Nucleus accumbens (tissue), 56 donors: ENCODE data around the gene RIMKLA.

Experiments
- DNase-seq, 56 donors: peaks; one replicate each; lab custom pipeline; 2025; lab: John Stamatoyannopoulos, UW

Gene RIMKLA

DNA sequence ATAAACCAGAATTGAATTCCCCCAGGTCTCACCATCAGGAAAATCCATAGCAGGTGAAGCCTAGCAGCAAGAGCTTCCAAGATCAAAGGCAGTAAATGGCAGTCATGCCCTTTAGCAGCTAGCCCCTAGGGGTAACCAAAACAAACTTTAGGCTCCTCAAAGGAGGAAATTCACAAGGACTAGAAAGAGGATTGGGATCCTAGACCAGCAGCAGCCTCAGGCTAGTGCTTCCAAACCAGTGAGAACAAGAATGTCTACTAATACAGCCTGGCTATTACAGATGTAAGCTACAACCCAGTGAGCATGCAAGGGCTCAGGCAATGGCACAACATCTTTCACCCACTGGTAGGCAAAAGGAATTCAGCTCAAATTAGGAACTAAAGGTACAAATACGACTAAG lies 11.1 kb upstream of the RIMKLA start:
- DNase-seq = no peak

DNA sequence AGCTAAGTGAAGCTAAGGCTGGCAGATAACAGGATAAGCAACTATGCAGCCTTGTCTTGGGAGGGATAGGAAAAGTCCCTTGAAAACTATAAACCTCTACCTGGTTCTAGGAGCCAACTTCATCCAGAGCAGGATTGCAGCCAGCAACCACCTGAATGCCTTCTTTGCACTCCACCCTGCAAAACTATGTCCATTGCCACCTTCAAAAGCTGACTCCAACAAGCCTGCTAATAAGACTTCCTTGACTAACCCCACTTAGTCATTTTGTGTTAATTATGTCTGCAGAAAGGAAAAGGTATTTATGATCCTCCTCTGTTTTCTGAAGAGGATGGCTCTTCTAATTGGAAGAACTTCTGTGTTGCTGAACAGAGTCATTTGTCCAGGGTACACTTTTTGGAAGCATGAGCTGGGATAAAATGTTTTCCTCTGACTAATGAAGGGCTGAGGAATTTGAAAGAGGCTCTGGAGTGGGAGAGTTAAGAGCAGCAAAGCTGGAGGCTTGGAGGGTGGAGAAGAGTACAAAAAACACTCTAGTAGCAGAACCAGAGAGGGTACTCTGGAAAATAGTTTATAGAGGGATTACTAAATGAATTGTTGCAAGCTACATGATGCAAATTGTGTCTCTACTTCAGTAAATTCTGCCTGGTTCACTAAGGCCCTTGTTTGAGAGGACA lies 9.6 kb upstream of the RIMKLA start:
- no peak for DNase-seq

DNA sequence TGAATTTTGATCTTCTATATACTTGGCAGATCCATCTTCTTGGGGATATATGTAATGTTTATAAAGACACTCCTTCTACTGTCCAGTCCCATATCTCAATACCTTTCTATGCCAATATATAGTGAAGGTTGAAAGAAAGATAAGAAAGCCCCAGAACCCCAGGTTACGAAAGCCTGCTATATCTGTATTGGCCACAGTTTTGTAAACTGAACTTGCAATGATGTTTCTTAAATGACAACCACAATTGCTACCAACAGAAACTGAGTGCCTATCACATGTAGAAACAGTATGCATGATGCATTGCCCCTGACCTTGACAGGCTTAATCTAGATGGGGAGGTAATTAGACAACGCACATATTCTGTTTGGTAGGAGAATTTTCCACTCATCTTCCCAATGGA lies 7.8 kb upstream of the RIMKLA start:
- no peak for DNase-seq

DNA sequence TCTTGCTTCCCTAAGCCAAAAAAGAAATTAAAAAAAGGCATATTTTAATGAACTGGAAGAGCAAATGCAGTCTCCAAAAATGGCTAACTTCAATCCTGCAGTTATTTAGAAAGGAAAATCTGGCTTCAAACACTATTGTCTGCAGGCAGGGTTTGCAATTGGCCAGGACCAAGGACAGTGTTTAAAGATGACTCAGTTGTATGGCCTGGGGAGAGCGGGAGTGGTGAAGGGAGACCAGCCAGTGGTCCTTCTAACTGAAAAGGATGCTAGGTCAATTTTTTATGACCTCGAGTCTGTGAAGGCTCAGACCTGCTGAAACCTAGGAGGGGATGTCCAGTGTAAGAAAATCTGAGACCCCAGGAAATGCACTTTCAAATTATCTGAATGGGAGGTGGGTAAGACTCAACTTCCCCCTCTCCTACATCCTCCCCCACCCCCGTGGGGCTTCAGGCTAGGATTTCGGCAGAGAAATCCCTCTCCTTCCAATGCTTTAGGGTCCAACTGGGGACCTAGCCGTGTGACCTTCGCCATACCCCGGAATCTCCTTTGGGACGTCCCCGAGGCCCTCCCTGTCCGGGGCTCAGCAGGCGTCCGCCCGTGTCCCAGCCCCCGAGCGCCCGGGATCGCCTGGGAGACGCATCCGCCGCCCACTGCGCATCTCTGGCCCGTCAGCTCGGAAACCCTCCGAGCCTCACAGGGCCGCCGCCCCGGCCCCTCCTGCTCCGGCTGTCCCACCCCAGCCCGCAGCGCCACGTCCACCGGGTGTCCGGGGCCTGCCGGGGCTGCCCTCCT lies 602 bp upstream of the RIMKLA start:
- peak in 10 of 56 donors; percentile 11 to 59 (median 34) for DNase-seq

DNA sequence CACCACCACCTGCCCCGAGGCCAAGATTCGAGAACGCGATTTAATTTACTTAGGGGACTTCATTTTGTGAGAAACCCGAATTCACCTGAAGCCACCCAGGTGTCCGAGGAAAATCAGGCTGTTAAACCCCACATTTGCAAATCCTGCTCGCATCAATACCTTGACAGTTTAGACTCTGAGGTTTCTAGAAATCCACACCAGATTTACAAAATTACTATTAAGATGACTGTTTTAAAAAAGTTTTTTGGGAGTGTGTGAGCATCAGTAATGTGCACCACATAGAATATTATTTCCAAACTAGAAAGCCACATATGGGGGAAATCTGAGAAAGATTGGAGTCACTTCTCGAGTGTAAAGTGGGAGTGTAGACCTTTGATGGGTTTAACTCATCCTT lies 685 bp downstream of the RIMKLA start:
- no peak for DNase-seq

DNA sequence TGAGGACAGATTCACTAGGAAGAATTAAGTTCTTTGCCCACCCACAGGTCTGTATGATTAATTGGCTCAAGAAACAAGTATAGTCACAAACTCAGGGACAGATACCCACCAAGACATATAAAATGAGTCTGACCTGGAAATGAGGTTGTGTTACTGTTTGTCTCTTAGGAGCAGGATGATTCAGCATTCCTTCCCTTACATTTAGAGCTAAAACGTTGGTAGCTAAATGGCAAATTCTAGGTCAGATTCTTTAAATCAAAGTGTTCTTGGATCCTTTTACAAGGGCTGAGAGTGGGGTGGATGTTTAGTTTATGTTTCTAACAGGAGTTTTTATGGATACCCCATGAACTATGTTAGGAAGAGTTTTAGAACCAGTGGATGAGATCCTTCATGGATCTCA lies 4.7 kb downstream of the RIMKLA start:
- no peak for DNase-seq

DNA sequence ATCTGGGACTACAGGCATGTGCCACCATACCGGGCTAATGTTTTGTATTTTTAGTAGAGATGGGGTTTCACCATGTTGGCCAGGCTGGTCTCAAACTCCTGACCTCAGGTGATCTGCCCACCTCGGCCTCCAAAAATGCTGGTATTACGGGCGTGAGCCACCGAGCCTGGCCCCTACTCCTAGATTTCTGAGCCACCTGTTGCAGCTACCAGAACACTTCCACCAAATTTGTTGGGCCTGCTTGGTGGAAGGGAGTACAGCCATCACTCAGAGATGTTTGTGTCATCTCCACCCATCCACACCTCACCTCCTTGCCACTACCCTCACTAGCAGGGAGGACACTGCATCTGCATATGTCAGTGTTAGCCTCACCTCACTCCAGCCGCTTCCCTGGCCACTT lies 5.5 kb downstream of the RIMKLA start:
- no peak for DNase-seq

DNA sequence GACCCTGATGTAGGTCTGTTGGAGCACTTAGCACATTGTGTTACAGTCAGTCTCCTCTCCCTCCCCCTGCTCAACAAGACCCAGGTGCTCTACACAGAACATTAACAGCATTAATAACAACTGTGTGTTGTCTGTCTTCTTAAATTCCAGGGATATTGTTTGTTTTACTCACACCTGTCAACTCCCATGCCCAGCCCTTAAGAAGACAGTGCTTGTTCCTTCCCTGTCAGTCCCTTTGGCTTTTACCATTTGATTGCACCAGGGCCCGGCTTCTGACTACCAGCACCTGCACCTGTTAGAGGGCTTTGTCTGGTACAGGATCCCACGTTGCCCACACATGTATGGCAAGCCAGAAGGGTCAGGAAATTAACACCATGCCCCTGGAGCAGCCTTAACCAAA lies 11.7 kb downstream of the RIMKLA start:
- DNase-seq = no peak

DNA sequence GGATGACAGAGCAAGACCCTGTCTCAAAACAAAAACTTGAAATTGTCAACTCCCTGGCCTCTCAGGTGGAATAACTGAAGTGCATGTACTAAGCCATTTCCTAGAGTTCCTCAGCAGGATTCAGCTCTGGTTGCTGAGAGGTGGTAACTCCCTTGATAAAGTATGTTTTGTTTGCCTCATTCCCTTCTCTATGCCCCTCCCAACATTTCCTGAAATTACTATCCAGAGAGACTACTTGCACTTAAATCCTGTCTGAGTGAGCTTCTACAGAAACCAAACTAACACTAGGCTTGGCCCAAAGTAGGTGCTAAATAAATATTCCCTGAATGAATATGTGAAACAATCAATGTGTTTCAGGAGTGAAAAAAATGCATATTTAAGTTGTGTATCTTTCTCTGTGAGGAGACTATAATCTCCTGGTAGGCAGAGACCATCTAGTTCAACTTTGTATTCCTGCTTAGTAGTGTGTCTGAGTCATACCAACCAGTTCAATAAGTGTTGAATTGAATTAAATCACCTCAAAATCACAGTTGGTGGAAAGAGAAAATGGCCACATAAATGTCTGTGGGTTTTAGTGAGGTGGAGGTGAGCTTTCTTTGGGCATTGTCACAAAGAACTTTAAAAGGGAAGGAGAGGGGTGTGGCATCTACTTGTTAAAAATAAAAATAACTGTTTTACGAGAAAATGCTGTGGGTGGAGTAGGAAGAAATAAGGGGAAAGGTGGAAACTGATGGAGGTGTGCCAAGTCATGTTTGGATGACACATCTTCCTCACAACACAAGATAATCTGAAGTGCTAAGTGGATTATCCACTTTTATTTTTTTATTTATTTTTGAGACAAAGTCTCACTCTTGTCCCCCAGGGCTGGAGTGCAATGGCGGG lies 12.6 kb downstream of the RIMKLA start:
- peak in 3 of 56 donors; percentile 1 to 6 (median 2) for DNase-seq

DNA sequence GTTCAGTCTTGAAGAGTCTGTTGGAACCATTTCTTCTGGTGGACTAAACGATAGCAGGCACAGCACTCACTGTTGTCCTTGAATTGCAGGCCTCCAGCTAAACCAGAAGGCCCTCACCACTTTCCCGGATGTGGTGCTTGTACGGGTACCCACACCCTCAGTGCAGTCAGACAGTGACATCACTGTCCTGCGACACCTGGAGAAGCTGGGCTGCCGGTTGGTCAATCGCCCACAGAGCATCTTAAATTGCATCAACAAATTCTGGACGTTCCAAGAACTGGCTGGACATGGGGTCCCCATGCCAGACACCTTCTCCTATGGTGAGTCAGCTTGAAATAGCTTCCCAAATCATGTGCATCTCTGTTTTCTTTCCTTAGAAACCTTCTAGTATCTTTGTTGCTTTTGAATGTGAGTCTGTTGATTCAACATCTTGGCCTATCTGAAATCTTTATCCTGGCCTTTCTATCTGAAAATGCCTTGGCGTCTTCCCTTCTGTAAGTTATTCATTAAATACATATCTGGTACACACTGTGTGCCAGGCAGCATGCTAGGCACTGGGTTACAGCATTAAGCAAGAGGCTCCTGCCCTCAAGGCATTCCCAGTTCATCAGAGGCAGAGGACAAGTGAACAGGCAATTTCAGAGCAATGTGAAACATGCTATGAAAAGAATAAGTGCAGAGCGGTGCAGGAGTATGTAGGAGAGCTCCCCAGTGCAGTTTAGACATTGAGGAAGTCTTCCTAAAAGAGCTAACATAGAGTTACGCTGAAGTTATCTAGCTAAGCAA lies 18.9 kb downstream of the RIMKLA start:
- no peak for DNase-seq

DNA sequence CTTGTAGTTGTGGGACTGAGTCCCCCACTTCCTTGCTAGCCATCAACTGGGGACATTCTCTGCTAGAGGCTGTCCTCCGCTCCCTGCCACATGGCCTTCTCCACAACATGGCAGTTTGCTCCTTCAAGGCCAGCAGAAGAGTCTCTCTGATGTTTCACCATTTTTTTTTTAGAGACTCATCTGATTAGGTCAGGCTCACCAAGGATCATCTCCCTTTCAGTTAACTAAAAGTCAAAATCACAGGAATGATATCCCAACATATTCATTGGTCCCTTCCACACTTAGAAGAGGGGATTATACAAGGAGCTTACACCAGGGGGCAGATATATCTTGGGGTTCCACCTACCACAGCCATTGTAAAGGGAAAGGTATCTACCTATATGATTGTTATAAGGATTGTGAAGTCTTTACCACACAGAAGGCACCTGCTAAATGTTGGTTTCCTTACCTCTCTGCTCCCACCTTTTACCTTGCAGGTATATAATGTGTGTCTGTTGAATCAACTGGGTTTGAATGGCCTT lies 23.3 kb downstream of the RIMKLA start:
- DNase-seq = no peak

DNA sequence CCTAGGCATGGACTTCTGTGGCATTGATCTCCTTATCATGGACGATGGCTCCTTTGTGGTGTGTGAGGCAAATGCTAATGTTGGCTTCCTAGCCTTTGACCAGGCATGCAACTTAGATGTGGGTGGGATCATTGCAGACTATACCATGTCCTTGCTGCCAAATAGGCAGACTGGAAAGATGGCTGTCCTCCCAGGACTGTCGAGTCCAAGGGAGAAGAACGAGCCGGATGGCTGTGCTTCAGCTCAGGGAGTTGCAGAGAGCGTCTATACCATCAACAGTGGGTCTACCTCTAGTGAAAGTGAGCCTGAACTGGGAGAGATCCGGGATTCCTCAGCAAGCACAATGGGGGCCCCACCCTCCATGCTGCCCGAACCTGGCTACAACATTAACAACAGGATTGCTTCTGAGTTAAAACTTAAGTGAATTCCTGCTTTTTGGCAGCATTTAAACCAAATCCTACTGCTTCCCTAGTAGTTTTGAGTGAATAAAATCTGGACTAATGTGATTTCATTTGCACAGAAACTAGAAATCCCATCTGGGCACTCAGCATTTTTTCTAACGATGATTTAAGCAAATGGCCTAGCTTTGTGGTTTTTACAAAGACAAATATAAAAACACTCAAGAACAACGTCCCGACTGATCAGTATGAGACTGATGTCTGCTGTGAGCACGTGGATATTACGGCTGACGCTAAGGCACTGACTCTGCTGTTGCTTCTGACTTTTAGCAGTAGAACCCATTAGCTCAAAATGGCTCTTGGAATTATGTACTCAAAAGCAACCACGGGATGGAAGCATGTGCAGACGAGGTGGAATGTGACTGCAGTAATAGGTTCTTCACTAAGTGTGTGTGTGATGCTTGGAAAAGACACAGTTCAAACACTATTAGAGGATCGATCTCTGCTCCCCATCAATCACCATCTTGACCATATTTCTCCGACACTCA lies 34.2 kb downstream of the RIMKLA start:
- no peak for DNase-seq

DNA sequence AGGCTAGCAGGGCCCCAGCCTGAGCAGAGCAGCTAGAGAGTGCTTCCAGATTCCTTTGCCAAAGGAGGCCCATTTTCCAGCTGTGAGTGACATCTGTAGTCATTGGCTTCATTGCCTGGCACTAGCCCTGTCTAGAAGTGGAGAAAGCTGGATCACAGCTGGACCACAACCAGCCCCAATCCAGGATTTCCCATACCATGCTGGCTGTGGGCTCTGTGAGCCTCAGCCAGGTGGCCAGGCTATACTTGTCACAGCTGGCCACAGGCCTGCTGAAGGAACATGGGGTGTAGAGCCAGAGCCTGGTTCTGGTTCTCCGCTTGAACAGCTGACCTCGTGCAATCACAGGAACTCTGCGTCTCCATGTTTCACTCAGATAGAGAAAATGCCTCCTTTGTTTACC lies 36.6 kb downstream of the RIMKLA start:
- DNase-seq = no peak

DNA sequence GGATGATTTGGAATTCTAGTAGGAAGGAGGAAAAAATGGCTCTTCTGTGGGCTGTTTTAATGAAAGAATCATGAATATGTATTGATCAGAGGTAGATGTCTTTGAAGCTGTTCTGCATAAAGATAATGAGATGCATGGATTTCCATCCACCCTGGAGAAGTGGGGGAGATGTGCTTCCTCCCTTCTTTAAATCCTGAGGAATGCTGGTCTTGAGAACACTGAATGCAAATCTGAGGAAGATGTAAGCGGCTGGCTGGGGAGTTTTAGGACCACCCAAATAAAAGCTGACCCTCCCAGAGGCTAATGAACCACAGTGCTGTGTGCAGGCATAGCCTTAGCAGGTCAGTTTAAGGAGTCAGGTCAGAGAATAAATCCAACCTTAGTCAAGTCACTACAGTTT lies 37.9 kb downstream of the RIMKLA start:
- peak in 1 of 56 donors; percentile 5 for DNase-seq

DNA sequence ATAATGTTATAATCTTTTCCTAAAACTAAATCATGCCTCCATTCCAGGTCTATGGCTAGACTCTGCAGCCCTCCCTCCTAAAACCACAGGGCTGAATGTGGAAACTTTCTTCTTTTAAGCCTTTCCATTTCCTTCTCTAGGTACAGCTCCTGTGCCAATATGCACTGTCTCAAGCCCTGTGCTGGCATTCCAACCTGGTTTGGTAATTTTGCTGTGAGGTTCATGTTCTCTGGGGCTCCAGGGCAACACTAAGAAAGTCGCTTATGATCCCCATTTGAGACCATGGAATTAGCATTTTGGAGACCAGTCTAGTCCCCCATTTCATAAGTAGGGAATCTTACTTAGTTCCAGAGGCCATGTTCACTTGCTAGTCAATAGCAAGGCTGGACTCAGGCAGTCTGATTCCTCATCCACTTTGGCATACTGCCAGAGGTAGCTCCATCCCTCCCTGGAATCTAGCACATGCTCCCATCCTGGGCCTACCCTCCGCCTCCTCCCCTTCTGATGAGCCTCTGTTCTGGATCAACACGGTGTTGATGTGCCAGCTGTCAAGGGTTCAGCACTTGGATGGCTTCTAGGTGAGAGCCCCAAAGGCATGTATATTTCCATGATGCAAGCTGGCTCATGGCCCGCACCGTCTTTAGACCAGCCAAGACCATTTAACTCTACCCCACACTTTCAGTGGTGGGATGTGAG lies 38.7 kb downstream of the RIMKLA start:
- DNase-seq = peak in 1 of 56 donors; percentile 29

DNA sequence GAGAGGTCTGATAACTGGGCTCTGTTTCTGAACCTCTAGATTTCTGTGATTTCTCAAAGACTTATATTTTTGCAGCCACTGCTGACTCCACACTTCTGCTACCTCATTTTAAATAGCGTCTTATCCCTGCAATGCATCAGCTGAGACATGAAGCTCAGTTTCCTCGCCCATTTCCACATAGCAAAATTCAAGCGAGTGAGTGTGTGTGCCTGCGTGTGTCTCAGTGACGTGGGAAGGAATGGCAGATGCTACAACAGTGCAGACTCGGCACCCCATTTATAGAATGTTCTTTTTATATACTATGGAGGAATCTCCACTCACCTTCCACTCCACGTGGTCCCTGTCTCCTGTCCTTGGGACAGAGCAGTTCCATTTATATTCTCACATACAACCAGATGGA lies 39.5 kb downstream of the RIMKLA start:
- peak in 22 of 56 donors; percentile 2 to 58 (median 22) for DNase-seq

DNA sequence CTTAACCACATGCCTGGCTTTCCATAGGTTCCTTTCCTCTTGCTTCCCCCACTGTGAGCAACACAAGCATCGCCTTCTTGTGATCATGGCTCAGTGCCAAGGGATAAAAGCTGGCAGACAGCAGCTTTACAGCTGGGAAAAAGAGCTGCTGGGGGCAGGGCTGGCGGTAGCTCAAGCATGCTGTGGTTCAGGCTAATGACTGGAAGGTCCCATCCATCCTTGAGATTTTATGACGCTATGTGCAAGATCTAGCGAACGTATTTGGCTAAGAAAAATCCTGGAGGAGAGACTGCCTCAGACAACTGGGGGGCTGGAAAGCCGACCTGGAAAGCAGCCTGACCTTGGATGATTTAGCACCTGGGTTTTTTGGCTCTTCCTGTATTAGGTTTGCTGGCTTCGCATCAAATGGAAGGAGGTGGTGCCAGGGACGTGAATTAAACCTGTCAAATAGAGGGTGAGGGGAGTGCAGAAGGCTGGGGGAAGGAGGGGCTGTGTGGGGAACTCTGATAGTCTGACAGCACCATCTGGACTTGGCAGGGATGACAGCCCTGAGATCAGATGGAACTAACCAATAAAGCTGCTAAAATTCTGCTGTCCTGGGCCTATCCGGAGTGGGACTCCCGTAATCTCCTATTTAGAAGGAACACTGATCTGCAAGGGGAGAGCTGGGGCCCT lies 40.5 kb downstream of the RIMKLA start:
- DNase-seq = peak in 38 of 56 donors; percentile 2 to 68 (median 20)

DNA sequence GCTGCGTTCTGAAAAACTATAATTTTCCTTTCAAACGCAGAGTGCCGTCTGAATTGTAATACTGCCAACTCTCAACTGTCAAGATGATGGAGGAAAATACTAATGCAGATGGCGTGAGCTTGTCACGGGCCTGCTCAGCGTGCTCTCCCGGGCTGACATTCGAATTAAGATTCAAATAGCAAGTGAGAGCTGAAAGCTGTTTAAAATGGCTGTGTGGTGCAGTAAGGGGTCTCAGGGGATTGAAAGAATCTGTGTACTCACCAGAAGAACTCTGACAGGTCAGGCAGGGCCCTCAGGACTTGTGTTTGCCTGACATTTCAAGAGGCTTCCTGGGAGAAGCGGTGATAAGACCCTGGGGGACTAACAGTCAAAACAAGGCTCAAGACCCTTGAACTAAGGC lies 42.1 kb downstream of the RIMKLA start:
- peak in 14 of 56 donors; percentile 2 to 48 (median 14) for DNase-seq
